Thymus (tissue), 11 donors: ENCODE results near the gene NOS1AP. TPM values are rescaled to one million over a fixed set of nuclear protein-coding genes. Genes with fewer than 3 reads are reported as not detected.
A peak's percentile ranks its signal among the peaks of the same experiment; 100 is the strongest.

Experiments used
- DNase-seq, 9 donors: peaks; one replicate each; pipeline ENCODE4 v3.0.0-alpha.2; 2013; ENCODE audit warnings: low spot score in 9 of 9, low read depth in 6 of 9, missing footprints in 1 of 9
- H3K27ac ChIP-seq, 2 donors: one replicate each; pipeline ENCODE4 v1.5.1; 2013; ENCODE audit warnings: control low read depth in 1 of 2, low read depth in 1 of 2, low read length in 1 of 2, mild to moderate bottlenecking in 1 of 2, moderate library complexity in 1 of 2
- H3K27me3 ChIP-seq, 2 donors: one replicate each; pipeline ENCODE4 v1.5.1; 2013; ENCODE audit warnings: low read length in 1 of 2; ENCODE audit not compliant: control insufficient read depth in 2 of 2, insufficient read depth in 1 of 2
- H3K36me3 ChIP-seq, 2 donors: one replicate each; pipeline ENCODE4 v1.5.1; 2013; ENCODE audit warnings: low read length in 1 of 2, mild to moderate bottlenecking in 1 of 2, moderate library complexity in 1 of 2; ENCODE audit not compliant: control insufficient read depth in 2 of 2, insufficient read depth in 2 of 2
- H3K4me1 ChIP-seq, 2 donors: one replicate each; pipeline ENCODE4 v1.5.1; 2013; ENCODE audit warnings: low read length in 2 of 2; ENCODE audit not compliant: control insufficient read depth in 2 of 2, insufficient read depth in 2 of 2
- H3K4me3 ChIP-seq, 2 donors: one replicate each; pipeline ENCODE4 v1.5.1; 2013; ENCODE audit warnings: low read length in 2 of 2, control low read depth in 1 of 2, mild to moderate bottlenecking in 1 of 2
- H3K9me3 ChIP-seq, 2 donors: one replicate each; pipeline ENCODE4 v1.5.1; 2013; ENCODE audit warnings: low read length in 1 of 2, mild to moderate bottlenecking in 1 of 2; ENCODE audit not compliant: control insufficient read depth in 2 of 2, insufficient read depth in 1 of 2
- WGBS: extraction: QIAGEN DNeasy Blood & Tissue Kit; methylation state at CpG from one replicate; pipeline ENCODE4 v1.1.7; 2013; 5-methylcytosine and 5-hydroxymethylcytosine counted together
- polyA plus RNA-seq: library from polyadenylated mRNA; stranded (reverse); fragments of 200-250 nt; gene quantifications from one replicate; pipeline ENCODE4 v1.2.3, GENCODE V29; 2013
- total RNA-seq: library from RNA; stranded (reverse); fragments of 120-200 nt; gene quantifications from one replicate; pipeline ENCODE4 v1.2.4, GENCODE V29; 2013
- donor health status: healthy.

NOS1AP gene
- total and polyA plus RNA-seq, 2 donors = 0.05 to 0.30 TPM

DNA sequence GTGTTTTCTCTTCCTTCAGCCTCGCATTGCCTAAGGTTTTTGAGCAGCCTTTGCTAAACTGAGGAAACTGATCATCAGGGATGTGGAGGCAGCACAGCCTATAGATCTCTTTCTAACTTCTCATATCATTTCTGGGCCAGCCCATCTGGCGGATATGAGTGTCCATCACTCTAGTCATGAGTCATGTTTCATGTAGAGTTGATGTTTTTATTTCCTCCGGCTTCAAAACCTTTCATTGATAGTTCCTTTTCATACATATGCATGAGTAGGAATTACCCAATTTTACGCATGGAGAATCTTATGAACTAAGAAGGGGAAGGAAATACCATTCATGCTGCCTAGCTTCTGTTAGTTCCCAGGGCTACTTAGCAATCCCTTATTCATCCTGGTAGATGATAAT is 240.8 kb downstream of the NOS1AP start:
- DNase-seq = no peak
- no peaks in the 10 kb centered on the region for H3K36me3 ChIP-seq
- 87% methylated on average over 4 of the region's 4 CpGs for WGBS

GRCh38 chr1:162314206-162314605 is 244.7 kb downstream of the NOS1AP start:
- Histone ChIP-seq H3K27ac (no peak overlapping the region), H3K36me3 (no peaks in the 10 kb centered on the region), H3K4me1 (peaks cover 0 to under 1% of the 10 kb centered on the region in 2 donors), H3K27me3 (no peaks in the 10 kb centered on the region), H3K9me3 (no peaks in the 10 kb centered on the region), H3K4me3 (no peak overlapping the region)
- WGBS = 97% methylated on average over 1 of the region's 1 CpG
- no peak for DNase-seq

More for the DNA sequence above, 240.8 kb downstream of the NOS1AP start:
- H3K27ac ChIP-seq = no peak overlapping the region
- H3K4me1 ChIP-seq = no peaks in the 10 kb centered on the region
- no peaks in the 10 kb centered on the region for H3K27me3 ChIP-seq
- H3K9me3 ChIP-seq = peaks cover 2 to 4% of the 10 kb centered on the region in 2 donors
- no peak overlapping the region for H3K4me3 ChIP-seq

DNA sequence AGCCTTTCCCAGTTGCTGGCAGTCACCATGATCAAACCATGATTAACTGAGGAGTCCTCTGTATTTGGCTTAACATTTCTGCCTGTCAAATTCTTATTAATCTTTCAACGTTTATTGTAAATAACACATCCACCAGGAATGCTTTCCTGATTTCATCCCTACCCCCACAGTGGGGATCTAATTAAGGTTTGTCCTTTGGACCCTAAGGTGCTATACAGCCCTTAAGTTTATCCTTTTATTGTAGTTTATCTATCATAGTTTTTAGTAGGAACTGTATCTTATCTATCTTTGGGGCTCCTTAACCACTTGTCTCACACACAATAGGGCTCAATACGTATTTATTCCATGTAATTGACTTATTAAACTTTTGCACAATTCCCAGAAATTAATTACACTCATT is 246.2 kb downstream of the NOS1AP start:
- H3K36me3 ChIP-seq = no peaks in the 10 kb centered on the region
- no peaks in the 10 kb centered on the region for H3K27me3 ChIP-seq
- no peak overlapping the region for H3K27ac ChIP-seq
- no peak for DNase-seq
- peaks cover 0 to 7% of the 10 kb centered on the region in 2 donors for H3K4me1 ChIP-seq
- H3K9me3 ChIP-seq = no peaks in the 10 kb centered on the region
- no peak overlapping the region for H3K4me3 ChIP-seq
- 96% methylated on average over 2 of the region's 2 CpGs for WGBS

DNA sequence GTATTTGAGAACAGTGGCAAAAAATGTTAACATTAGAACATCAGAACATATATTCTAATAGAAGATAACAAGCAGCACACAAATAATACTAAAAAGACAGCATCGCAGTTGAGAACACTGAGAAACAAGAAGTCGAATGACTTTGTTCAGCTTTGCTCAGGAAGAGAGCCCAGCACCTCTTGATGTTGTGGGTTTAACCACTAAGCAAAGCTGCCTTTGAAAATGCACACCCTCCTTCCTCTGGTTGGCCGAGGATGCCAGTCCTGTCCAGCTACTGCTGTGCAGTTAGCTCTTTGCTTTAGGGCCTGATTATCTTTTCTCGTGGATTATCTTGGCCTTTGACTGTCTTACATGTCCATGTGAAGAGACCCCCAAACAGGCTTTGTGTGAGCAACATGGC is 246.7 kb downstream of the NOS1AP start:
- DNase-seq = peak in 2 of 9 donors; percentile 5 to 21
- Histone ChIP-seq H3K27ac (no peak overlapping the region), H3K9me3 (no peaks in the 10 kb centered on the region), H3K36me3 (no peaks in the 10 kb centered on the region), H3K4me3 (no peak overlapping the region), H3K27me3 (no peaks in the 10 kb centered on the region), H3K4me1 (peaks cover 0 to 7% of the 10 kb centered on the region in 2 donors)
- WGBS = 6% methylated on average over 4 of the region's 4 CpGs

DNA sequence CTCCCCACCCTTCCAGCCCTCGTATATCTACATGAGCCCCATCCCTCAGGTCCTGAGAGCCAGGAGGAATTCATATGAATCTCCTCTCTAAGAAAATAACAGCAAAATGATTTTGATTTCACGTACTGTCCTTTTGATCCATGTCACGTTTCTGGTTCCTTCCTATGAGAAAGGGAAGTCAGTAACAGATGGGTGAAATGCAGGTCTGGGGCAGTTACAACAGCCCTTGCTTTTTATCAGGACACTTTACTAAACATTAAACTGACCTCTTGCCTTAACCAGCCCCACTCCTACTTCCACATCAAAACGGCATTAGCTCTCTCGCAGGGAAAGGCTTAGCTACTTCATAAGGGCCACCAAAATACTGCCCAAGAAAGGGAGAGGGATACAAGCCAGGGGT is 248.1 kb downstream of the NOS1AP start:
- no peak for DNase-seq
- no peaks in the 10 kb centered on the region for H3K36me3 ChIP-seq
- H3K4me1 ChIP-seq = peaks cover 0 to 7% of the 10 kb centered on the region in 2 donors
- WGBS = 65% methylated on average over 5 of the region's 5 CpGs
- H3K27me3 ChIP-seq = no peaks in the 10 kb centered on the region
- no peak overlapping the region for H3K4me3 ChIP-seq
- no peaks in the 10 kb centered on the region for H3K9me3 ChIP-seq
- H3K27ac ChIP-seq = no peak overlapping the region

GRCh38 chr1:162319493-162320175 is 250.1 kb downstream of the NOS1AP start:
- Histone ChIP-seq H3K27ac (no peak overlapping the region), H3K27me3 (no peaks in the 10 kb centered on the region), H3K4me3 (no peak overlapping the region), H3K9me3 (no peaks in the 10 kb centered on the region), H3K36me3 (no peaks in the 10 kb centered on the region), H3K4me1 (peaks cover 0 to 7% of the 10 kb centered on the region in 2 donors)
- no peak for DNase-seq
- 92% methylated on average over 9 of the region's 9 CpGs for WGBS

- H3K9me3 ChIP-seq = no peaks in the 10 kb centered on the region
- peaks cover 0 to 7% of the 10 kb centered on the region in 2 donors for H3K4me1 ChIP-seq
- no peak for DNase-seq
- WGBS = 92% methylated on average over 6 of the region's 6 CpGs
- no peaks in the 10 kb centered on the region for H3K36me3 ChIP-seq
- H3K27me3 ChIP-seq = no peaks in the 10 kb centered on the region
- H3K27ac ChIP-seq = no peak overlapping the region
- H3K4me3 ChIP-seq = no peak overlapping the region
These were observed 252.4 kb downstream of the NOS1AP start for GRCh38 chr1:162321809-162322422.

- H3K4me3 ChIP-seq = no peak overlapping the region
- no peaks in the 10 kb centered on the region for H3K9me3 ChIP-seq
- H3K4me1 ChIP-seq = peaks cover 0 to 7% of the 10 kb centered on the region in 2 donors
- no peak for DNase-seq
- no peak overlapping the region for H3K27ac ChIP-seq
- no peaks in the 10 kb centered on the region for H3K36me3 ChIP-seq
- 94% methylated on average over 5 of the region's 5 CpGs for WGBS
- H3K27me3 ChIP-seq = no peaks in the 10 kb centered on the region
These were observed 253.5 kb downstream of the NOS1AP start for GRCh38 chr1:162323023-162323422.

DNA sequence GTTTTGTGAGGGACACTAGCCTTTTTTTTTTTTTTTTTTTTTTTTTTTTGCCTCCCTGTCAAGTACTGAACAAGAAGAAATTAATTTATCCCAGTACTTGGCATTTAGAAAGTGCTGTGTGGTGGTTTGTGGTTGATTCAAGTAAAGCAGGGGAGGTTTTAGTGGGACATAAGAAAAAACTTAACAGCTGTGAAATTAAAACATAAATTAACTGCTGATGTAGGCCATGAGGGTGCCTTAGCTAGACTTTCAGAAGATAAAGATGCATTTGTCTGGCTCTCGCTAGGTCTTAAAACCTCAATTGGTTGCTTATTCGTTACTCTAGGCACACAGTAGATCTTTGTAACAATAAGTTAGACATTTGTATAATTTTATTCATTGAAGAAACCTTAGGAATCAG is 254.9 kb downstream of the NOS1AP start:
- no peaks in the 10 kb centered on the region for H3K9me3 ChIP-seq
- no peaks in the 10 kb centered on the region for H3K36me3 ChIP-seq
- DNase-seq = no peak
- H3K4me1 ChIP-seq = peaks cover 0 to 5% of the 10 kb centered on the region in 2 donors
- H3K27me3 ChIP-seq = no peaks in the 10 kb centered on the region
- H3K4me3 ChIP-seq = no peak overlapping the region
- H3K27ac ChIP-seq = no peak overlapping the region
- WGBS = 46% methylated on average over 2 of the region's 2 CpGs
